T follicular helper cell (primary cell): Measurements from ENCODE around the gene PRKN.

Experiments used
- DNase-seq: peaks from one replicate; pipeline ENCODE4 v3.0.0-alpha.2; 2020; ENCODE audit warnings: low read depth

PRKN gene

DNA sequence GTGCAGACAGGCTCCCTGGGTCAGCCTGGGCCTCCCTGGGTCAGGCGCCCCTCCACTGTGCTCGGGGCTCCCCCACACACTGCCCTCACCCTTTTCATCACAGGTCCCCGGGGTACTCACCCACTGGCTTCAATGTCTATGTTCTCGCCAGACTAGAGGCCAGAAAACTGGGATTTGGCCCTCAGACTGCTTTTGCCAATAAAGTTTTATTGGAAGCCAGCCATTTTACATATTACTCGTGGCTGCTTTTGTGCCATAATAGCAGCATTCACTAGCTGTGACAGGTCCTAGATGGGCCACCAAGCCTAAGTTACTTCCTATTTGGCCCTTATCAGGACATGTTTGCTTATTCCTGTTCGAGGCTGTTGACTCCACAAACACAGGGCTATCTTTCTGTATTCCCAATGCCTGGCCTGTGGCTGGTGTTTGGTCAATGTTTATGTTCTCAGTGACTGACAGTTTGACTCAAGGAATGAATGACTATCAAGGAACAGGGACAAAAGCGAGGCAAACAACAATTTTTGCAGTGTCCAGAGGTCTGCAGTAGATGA is 928.6 kb downstream of the PRKN start:
- DNase-seq = no peak

DNA sequence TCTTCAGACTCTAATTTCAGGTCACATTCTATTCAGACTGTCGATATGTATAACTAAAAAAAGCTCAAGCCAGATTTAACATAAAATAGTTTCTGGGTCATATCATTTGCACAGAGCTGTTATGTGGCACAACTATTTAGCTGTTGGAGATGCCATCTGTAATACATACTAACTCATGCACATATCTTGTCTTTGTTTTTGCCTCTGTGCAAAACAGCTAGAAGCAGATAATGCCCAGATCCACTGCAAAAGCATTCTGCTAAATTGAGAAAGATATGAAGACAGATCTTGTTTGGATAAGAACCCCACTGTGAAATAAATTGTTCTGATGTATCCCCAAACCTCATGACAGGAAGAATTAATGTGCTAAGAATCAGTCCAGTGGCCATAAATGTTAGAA is 930.9 kb downstream of the PRKN start:
- no peak for DNase-seq

DNA sequence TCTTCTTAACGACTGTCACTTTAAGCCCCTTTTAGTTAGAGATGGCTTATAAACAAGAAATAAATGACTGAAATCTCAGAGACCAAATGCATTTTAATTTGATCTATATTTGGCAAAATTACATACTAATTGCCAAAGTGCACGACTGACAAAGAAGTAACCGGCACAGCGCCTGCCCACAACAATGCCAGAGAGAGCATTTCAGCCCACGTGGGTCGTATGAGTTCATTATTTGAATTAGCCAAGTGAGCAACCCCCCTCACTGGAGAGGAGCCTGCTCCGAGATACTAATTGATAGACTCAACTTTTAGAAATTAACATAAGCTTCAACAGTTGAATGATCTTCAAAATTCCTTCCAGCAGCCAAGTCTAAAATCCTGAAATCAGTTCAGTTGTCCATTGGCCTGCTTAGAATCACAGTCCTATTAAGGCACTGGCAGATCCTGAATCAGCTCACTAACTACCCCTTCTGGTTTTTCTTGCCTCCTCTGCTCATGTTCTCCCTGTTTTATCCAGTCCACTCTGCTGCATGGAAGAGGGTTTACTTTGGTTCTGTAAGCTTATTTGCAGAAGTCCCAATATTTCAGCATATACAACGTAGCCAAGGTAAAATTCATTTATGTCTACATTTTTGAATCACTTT is 934.6 kb downstream of the PRKN start:
- no peak for DNase-seq

DNA sequence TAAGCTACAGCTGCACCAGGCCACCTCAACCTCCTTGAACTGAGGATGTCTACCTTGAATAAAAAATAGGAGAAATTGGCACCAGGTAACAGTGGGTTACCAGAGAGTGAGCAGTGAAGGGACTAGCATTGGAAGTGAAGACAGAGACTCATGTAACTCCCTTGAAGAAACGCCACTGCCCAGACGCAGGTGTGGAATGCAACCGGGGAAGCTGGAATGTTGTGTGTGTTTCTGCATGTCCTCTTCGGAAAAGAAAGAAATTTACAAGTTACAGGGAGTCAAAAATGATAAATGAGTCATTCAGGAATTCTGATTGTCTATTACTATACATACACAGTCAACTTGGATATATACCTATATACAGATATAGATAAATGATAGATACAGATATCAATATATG is 939.0 kb downstream of the PRKN start:
- DNase-seq = no peak

DNA sequence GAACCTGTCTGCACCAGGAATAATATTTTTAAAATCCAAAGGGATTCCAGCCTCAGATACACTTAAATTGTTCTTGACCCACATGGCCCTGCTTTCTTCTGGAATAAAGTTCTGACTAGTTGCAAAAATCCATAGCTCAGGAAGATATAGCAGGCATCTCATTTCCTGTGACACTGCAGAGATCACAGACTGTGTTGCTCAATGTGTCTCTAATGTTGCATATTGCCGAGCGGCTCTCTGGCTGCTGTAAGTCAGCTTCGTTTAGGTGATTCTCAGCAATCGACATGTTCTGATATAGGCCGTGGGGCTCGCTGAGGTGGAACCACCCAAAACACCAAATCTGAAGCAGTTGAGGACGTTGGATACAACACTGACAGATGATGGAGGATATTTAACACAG is 955.4 kb downstream of the PRKN start:
- DNase-seq = no peak

DNA sequence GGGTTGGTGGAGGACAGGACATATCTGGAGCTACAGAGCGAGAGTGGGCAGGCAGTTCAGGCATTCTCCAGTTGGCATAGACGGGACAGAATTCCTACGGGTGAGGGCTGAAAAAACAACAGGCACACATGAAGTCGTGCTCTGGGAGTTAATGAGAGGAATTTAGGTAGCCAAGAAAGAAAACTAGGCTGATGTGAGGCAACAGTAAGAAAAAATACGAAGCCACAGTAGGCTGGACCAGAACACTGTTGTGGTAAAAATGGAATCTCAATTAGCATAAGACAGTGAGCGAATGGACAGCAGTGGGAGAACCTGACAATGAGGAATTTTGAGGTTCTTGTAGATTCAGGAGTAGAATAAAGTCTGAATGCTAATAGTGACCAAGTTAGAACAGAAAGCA is 965.6 kb downstream of the PRKN start:
- DNase-seq = no peak

DNA sequence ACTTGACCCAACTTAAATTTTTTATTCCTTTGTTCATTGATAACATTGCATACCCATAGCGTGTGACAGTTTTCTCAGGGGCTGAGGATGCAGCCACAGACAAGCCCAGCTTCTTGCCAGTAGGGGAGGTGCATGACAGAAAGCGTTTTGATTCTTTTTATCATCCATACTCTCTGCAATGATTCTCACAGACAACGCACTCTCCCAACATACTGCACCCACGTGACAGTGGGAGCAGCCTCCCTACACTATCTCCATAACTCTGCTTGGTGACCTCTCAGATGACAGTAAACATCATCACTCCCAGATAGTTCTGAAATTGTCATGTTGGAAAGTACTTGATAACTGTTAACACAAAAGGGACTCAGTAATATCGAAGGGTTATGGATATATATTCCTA is 972.5 kb downstream of the PRKN start:
- no peak for DNase-seq

DNA sequence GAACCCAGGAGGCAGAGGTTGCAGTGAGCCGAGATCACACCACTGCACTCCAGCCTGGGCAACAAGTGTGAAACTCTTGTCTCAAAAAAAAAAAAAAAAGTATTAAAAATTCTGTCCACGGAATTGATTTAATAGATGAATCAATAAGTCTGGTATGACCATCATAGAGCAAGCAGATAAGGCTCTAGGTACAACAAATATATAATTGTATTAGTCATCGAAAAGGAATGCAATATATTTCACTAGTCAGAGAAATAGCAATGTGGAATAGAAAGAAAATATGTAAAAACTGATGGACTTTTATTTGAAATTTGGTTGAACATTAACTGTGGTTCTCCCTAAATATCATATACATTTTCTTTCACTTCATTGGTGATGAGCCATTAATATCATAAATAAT is 976.9 kb downstream of the PRKN start:
- DNase-seq = no peak

DNA sequence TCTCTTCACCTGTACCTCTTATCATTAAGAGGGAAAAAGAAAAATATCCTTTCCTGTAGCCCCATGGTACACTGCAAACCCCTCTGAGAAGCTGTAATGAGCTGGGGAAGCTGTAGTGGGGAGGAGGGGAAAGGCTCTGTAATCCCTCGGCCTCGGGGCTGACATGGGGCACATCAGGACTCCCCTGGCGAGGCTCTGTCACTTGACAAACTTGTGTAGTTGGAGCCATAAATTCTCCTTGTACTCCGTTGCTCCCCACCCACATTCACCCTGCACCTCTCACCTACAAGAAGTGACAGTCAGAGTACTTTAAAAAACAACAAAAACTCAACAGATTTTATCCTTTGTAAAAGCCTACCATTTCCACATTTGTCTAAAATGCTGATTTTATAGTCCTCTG is 978.0 kb downstream of the PRKN start:
- no peak for DNase-seq

DNA sequence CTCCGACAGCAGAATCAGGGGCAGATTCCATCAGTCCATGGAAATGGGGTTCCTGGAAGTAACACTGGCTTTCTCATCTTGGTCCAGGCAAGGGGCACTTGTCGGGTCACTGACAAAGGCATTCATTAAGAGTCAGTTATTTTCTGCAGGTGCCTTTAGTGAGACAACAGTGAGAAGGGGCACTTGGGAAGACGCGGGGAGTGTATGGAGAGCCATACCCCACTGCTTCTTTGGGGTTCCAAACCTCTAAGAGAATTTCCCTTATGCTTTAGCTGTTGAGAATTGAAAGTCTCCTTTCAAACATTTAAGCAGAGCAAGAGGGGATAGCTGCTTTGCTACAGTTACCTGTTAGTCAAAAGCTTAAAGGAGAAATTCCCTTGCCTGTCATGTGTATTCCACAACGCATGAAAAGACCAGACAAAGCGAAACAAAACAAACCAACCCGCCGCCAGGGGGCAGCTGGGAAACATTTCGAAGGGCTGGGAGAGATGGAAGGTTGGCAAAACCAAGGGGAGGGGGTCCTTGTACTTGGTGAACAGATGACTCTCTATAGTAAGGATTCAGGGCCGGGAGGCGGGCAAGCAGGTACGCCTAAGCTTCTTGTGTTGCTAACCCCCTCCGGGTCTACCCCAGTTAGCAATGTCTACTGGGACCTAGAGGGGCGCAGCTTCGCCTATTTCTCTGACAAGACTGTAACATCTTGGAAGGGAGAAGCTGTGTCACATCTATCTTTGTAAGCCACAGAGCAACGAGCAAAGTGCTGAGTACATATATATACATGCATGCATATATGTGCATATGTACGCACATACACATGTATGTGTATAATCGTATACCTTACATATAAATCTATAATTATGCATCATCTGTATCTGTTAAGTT is 978.8 kb downstream of the PRKN start:
- no peak for DNase-seq

DNA sequence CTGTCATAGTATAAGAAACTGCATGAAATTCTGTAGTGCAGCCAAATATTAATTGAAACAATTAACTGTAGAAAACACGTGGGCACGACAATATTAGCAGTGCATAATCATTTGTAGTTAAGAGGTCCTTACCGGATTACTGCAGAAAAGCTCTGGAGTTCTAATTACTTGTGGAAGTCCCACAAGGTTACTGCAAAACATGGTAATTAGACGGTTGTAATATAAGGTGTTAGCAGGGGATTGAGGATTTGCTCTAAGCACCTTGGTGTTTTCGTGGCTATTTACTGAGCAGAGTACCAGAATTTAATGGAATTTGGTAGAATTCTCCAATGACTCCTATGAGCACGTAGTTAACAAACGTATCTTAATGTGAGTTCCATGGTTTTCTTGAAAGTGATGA is 980.1 kb downstream of the PRKN start:
- no peak for DNase-seq

DNA sequence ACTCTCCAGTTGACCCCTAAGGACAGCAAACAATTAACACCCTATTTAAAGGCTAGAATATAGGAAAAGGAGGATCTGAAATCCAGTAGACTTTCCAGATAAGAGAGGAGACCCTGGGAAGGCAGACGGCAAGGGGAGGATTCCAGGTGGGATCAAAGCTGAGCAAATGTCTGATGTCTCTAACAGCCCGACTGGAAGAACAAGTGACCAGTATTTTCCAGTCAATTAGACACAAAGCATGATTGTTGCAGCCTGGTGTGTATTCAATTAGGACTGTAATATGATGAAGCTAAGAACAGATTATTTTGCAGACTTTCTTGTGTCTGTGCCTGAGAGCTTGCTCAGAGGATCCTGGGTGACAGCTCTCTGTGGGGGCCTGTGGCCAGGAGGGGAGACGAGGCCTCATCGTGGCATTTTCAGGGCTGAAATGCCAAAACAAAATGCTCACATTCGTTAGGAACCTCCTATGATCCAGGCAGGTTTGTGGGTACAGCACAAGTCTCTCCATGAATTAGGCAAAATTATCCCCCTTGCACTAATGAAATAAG is 981.9 kb downstream of the PRKN start:
- no peak for DNase-seq

DNA sequence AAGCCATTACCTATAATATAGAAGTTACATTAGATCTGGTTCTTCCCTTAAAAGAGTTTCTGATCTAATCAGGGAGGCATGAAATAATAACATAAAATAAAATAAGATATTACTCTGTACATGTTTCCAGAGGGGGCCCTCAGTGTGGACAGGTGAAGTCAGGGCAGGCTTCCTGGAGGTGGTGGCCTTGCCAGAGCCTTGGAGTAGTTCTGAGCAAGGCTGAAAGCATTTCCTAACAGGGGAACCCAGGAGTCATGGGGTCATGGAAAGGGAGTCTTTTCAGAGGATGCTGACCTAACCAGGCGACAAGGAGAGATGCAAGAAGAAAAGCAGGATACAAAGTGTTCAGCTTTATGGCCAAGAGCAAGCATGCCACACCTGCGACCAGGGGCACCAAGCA is 982.4 kb downstream of the PRKN start:
- DNase-seq = no peak

DNA sequence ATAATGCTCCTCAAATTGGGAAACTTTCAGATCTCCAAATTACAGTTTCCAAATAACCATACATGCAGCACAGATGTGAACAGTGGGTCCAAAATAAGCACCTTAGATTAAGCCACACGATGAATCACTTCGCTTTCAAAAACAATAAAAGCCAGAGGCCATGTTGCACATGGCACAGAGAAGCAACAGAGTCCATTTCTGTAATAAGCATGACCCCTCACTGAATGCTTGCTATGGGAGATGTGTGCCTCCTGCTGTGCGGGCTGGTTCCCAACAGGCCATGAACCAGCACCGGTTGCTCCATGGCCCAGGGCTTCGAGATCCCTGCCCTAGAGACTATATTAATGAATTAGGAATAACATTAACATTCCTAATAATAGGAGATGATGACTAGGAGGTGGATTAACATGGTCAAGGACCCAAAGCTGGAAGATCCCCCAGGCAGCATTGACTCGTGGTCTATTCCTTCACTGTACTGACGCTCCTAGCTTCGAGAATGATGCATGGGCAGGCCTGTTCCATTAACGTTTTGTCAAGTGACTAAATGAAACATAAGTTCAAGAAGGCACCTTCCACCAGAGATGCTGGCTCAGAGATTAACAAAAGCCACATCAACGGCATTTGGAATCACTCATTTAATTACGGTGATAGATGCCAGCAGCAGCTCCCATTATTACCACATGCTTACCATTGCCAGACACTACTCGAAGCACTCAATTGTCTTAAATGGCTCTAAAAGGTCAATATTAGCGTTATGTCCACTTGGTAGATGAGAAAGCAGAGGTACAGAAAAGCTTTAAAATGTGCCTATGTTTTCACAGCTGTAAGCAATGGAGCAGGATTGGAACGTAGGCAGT is 983.1 kb downstream of the PRKN start:
- DNase-seq = no peak

DNA sequence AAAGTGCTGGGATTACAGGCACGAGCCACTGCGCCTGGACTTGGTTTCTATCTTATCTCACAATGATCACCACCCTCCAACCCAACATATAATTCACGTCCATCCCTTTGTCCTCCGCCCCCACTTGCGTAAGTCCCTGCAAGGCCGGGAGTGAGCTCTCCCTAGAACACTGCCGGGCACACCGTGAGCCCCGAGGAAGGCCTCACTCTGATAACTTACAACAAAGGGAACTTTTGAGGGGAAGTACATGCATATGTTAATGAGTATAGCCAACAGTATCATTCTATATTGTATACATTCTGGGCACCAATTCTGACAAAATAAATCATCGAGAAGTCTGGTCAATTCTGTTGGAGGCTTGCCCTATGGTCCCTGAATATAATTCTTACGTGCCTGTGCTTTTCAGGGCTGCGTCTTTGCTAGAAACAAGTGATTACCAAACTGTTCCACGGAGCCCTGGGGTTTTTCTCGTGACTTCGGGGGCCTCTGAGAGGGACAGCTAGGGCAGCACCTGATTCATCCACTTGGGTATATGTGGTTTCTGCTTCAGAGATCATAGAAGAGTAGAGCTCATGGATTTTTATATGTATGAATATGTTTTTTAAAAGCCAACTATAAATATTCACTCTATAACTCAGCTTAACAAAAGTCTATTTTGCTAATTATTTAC is 983.9 kb downstream of the PRKN start:
- DNase-seq = no peak

DNA sequence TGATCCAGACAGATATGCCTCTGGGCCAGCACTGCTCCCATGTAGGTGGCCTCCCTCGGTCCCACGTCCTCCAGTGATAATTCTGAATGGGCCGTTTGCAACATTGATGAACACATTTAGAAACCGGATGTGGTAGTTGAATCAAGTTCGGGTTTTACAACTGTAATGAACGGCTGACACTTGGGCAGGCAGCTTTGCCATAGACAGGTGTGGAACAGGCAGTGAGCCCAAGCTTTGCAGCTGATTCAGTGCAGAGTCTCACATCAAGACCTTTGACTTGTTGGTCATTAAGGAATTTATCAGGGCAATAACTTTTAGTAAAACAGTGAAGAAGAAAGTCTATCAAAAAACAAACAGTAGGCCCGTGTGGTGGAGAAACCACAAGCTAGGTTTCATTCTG is 987.1 kb downstream of the PRKN start:
- no peak for DNase-seq

DNA sequence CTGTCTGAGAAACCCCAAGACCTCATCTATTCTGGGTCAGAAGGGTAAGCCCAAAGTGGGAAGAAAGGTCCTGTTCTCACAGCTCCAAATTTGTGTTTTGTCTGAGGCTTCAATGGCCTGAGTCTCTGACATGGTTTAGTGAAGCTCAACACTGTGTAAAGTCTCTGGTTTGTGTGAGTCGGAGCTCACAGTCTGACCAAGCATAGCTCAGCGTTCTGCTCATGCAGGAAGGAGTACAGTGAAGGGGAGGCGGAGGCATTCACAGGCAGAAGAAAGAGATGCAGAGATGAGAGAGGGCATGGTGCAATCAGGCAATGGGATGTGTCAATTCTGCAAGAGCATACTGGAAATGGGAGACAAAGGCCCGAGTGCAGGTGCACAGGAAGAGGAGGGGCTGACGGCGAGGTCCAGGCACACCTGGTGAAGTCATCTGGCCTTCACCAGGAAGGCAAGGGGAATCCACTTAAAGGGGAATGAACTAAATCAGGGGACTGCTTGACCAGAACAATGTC is 990.7 kb downstream of the PRKN start:
- no peak for DNase-seq

DNA sequence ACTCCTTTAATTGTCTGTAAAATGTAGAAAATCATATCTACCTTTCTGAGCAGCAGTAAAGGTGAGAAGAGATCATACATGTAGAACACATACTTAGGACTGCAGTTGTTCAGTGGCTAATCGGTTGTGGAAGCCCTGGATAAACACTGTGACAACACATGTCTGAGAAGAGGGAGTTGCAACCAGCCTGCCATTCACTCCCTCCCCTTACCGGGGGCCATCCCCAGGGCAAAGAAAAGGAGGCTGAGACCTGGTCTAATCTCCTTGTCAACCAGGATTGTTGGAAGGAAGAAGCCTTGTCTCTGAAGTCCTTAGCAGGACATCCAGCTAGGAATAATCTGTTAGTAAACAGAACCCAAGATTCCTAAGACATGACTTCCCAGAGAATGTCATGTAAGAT is 991.2 kb downstream of the PRKN start:
- DNase-seq = no peak

DNA sequence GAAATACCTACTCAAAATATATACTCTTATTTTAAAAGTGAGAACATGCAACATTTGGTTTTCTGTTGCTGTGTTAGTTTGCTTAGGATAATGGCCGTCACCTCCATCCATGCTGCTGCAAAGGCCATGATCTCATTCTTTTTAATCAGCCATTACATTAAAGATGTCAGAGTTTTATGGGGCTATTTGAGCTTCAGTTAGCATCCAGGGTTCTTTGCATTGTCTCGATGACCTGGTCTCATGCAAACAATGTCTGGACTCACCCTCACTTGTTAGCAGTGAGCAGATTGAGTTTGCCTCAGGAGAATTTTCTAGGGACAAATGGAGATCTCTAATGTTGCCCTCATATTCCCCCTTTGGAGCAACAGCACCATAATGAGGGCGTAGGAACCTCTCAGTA is 995.0 kb downstream of the PRKN start:
- no peak for DNase-seq

DNA sequence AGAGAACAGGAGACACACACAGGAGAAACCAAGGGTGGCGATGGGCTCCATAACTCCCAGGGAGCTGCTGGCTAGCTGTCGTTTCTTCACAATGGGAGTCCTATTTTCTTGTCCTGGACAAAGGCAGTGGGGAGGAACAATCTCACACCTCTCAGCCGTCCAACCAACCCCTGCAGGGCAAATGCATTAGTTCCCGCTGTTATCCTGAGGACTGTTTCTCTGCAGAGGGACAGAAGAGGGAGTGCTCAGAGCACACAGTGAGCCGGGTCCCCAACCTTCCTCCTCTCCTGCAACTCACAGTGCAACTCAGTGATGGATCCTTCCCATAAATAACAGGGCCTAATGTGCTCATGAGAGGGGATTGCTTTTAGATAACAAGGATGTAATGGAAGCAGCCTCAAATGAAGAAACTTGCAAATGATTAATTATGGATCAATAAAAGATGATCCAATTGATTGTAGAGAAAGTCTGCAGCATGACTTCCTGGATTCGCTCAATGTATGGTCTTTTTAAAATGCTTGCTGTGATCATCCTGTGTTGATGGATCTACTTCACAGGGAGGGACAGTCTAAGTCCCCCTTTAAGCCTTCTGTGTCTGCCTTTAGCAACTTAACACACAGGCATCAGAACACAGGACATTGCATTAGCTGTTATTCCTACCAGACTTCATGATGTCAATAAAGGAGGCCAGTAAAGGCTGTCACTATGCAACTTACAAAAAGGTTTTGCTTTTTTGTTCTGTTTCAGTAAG is 1000.3 kb downstream of the PRKN start:
- no peak for DNase-seq

DNA sequence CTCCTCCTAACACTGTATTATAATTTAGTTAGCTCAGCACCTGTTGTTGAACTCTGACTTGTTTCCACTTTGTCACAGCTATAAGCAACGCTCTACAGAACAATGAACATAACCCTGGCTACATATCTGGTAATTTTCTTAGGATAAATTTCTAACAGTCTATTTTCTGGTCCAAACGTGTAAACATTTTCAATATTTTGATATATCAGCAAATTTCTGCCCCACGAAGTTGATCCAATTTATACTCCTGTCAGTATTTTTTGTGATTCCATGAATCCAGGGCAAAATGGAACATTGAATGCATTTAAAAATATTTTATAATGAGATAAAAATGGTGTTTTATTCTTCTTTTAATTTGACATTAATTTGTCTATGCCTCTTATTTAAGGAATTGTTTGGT is 1005.2 kb downstream of the PRKN start:
- DNase-seq = no peak
